HL-60/S4 (cell line): ENCODE measurements around the gene ZMIZ1.

Experiments
- in situ Hi-C: fragments of 300-500 bp; cut with MboI; formaldehyde crosslinking; loops from 2 replicates; pipeline ENCODE4 v1.14.3; 2022; ENCODE audit warnings: low sequenced_read_pairs

Gene ZMIZ1

DNA sequence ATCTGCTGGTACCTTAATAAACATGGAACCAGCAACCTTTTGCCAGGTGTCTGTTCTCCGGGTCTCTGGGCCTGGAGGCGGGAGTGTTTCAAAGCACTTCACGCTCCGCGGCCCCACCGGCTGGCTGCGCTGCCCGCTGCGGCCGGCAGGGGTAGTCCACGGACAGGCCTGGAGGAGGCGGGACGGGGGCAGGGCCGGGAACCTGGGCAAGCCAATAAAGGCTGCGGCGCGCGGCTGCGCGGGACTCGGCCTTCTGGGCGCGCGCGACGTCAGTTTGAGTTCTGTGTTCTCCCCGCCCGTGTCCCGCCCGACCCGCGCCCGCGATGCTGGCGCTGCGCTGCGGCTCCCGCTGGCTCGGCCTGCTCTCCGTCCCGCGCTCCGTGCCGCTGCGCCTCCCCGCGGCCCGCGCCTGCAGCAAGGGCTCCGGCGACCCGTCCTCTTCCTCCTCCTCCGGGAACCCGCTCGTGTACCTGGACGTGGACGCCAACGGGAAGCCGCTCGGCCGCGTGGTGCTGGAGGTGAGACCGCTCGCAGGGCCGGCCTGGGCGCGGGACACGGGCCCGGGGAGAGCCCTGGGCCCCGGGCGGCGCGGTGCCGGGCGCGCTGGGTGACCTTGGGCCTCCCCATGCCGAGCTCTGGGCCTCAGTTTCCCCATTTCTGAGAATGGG, 278.6 kb downstream of the ZMIZ1 start, which contains the start of gene PPIF:
PPIF (plus strand) TSS at position 244 of the 668 bp plus-strand sequence; CDS start at position 324, 80 bp downstream.
- in situ Hi-C loops: no loop called here

DNA sequence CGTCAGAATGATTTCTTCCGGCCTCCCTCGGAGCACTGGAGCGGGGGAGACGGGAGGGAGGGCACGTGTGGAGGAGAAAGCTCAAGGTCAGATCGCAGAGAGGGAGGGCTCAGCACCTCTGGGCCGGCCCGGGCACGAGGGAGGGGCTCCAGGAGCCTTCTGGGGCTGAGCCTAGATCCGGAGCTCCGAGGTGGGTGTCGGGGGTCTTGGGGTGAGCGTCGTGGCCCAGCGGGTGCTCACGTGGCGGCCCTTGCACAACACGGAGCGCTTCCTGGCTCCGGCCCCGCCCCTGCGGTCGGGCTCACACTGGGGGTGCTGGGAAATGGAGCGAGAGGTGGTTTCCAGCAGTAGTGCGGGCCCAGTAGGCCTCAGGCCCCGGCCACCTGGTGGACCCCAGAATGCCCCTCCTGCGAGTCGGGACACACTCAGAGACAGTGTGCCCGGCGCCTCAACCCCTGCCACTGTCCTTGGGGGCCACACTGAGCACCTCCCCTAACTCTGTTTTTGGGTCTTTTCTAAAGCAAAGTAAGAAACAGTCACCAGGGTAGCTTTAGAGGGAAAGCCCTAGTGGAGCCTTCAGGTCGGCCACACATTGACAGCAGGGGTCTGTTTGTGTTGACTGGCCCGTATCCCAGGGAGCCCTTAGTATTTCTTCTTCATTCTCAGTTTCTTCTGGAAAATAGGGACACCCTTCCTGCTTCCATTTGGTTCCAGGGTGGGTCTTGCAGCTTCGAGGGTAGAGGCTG, 279.3 kb downstream of the ZMIZ1 start:
- in situ Hi-C loops: no loop called here

DNA sequence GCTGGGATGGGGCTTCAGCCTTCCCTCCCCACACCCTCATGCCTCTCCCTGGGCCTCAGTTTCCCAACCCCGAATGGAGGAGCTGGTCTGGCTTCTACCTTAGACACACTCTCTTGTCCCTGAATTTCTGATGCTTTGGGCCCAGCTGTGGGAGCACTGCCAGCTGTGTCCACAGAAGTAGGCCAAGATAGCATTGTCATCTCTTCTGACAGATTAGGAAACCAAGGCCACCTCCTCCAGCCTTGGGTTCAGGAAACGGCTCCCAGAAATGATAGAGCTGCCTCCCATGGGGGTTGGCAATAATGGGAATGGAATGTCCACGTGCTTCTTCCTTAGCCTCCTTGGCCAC, 279.8 kb downstream of the ZMIZ1 start:
- in situ Hi-C loops: no loop called here

DNA sequence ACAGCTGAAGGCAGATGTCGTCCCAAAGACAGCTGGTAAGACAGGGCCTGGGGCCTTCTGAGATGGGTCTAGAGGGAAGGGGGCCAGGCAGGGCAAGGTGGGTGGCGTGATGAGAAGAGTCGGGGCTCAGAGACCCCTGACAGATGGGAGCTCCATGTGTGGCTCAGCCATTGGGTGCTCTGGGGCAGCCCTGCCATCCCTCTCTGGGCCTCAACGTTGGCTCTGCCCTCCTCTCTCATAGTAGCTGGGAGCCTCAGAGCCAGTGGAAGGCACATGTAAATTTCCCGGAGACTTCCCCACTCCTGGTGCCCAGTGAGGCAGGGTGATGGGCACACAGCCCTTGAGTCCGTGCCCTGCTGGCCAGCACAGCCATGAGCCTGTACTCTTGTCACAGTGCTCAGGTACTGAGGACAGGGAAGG, 280.3 kb downstream of the ZMIZ1 start:
- in situ Hi-C loops: no loop called here

DNA sequence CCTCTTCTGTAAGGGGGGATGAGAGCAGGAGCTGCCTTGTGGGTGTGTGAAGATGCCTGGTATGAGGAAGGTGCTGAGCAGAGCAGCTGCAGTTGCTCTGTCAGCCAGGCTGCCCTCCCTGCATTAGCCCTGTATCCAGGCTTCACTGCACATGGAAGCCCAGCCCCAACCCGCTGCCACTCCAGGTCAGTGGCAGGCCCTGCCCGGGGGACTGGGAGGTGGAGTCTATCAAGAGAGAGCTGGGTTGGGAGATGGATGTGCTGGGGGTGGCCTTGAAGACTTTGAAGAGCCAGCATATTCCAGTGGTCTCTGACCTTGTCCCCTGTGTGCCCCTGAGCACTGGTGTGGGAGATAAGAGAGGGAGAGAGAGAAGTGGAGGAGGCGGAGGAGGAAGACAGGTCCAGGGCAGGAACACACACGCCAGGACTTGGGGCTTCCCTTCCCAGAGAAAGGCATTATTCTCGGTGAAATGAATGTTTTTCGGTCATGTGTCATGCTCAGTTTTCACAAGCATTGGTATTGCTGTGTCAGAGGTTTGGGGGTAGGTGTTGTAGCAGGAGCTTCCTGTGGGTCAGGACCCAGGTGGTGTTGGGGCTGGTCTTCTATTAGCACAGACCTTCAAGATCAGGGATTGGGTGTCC, 281.1 kb downstream of the ZMIZ1 start:
- in situ Hi-C loops: no loop called here

DNA sequence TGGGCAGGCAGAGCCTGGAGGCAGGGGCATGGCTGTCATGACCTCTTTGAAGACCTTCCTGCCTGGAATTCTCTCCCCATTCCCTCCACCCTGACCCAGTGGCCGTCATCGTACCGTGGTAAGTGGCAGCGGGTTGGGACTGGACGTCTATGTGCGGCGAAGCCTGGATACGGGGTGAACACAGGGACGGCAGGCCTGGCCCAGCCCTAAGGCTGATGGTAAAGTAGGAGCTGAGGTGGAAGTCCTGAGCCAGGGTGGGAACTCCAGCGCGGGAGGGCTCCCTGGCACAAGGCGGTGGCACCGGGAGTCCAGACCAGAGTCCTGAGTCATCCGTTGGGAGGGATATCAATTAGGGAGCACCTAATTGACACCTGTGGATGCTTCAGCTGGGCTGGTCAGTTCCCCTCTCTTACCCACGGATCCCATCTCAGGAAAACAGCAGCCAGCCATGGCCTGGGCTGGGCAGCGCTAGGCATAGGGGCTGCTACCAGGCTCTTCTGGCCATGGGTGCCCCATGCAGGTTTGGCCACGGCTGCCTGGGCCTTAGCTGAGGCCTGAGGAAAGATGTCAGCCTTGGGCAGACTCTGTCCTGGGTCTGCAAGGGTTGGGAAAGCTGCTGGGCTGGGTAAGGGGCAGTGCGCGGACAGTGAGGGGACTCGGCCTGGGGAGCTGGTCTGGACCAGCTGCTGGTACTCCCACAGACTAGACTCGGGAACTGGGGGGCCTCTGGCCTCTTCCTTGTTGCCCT, 281.8 kb downstream of the ZMIZ1 start:
- in situ Hi-C loops: no loop called here

DNA sequence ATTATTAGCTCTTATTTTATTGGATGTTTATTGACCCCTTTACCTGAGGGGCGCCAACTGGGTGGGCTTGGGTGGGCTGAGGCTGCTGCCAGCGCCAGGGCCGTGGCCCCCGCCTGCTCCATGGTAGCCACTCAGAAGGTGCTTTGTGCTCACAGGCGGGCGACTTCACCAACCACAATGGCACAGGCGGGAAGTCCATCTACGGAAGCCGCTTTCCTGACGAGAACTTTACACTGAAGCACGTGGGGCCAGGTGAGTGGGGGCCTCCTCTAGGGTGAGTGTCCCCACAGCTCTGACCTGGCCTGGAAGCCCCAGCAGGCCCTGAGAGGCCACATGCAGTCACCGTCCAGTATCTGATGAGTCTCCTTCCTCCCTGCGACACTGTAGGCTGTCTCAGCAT, 282.6 kb downstream of the ZMIZ1 start:
- in situ Hi-C loops: no loop called here

DNA sequence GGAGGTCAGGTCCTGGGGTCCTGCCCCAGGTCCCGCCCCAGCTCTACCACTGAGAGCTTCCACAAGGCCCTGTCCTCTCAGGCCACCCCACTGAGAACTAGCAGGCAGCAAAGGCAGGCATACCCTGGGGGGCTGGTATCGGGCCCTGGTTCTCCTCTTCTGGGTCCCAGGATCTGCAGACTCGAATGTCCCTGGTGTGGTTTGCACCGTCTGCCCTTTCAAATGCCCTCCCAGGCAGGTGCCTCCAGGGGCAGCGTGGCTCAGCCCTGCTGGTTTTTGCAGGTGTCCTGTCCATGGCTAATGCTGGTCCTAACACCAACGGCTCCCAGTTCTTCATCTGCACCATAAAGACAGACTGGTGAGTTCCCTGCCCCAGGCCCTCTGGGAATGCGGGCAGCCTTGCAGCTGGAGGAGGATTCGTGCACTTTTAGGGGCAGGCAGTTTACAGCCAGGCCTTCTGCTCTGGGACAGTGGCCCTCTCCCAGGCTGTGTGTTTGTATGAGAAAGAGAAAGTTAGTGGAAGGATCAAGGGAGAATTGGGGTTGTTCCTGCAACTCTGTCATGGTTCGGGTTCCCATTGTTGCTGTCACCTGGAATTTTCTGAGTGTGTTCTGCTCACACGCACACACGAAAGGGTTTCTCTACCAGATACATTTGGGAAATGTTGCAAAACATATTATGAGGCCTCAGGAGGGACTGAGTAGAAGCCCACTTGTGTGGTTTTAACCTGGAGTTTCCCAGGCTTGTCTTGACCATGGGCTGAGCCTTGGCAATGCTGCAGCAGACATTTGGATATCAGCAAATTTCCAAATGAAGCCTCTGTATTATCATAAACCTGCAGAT, 283.5 kb downstream of the ZMIZ1 start:
- in situ Hi-C loops: no loop called here

DNA sequence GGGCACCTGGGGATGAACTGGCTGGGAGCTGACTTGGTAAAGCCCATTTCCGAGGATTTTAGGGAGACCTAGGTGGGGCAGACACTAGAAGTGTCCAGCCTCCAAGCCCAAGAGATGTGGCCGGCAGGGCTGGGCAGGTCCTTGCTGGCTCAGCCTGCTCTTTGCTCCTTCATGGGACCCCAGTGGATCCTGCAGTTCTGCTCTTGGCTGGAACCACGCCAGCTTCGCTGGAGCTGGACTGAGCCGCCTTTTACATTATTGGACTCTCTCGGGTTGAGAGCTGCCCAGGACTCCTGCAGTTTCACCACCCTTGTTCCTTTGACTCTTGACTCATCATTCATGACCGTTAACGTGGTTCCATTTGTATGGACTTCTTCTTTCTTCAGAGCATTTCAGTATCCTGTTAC, 284.2 kb downstream of the ZMIZ1 start:
- in situ Hi-C loops: no loop called here

DNA sequence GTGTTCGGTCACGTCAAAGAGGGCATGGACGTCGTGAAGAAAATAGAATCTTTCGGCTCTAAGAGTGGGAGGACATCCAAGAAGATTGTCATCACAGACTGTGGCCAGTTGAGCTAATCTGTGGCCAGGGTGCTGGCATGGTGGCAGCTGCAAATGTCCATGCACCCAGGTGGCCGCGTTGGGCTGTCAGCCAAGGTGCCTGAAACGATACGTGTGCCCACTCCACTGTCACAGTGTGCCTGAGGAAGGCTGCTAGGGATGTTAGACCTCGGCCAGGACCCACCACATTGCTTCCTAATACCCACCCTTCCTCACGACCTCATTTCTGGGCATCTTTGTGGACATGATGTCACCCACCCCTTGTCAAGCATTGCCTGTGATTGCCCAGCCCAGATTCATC, 285.0 kb downstream of the ZMIZ1 start:
- in situ Hi-C loops: no loop called here

DNA sequence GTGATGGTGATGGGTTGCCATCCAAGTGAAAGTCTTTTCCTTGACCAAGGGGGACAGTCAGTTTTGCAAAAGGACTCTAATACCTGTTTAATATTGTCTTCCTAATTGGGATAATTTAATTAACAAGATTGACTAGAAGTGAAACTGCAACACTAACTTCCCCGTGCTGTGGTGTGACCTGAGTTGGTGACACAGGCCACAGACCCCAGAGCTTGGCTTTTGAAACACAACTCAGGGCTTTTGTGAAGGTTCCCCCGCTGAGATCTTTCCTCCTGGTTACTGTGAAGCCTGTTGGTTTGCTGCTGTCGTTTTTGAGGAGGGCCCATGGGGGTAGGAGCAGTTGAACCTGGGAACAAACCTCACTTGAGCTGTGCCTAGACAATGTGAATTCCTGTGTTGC, 285.4 kb downstream of the ZMIZ1 start:
- in situ Hi-C loops: no loop called here

DNA sequence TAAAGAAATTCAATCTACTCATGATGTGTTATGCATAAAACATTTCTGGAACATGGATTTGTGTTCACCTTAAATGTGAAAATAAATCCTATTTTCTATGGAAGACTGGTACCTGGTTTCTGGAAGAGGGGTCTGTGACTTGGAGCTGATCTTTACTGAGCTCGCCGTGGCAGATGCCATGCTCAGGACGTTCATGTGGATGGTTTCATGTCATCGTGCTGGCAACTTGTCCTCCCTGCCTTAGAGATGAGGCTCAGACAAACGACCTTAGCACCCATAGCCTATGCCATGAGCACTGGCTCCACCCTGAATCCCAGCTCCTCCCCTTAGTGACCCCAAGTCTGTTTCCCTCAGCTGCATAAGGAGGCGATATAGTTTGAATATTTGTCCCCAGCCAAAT, 285.8 kb downstream of the ZMIZ1 start:
- in situ Hi-C loops: no loop called here

DNA sequence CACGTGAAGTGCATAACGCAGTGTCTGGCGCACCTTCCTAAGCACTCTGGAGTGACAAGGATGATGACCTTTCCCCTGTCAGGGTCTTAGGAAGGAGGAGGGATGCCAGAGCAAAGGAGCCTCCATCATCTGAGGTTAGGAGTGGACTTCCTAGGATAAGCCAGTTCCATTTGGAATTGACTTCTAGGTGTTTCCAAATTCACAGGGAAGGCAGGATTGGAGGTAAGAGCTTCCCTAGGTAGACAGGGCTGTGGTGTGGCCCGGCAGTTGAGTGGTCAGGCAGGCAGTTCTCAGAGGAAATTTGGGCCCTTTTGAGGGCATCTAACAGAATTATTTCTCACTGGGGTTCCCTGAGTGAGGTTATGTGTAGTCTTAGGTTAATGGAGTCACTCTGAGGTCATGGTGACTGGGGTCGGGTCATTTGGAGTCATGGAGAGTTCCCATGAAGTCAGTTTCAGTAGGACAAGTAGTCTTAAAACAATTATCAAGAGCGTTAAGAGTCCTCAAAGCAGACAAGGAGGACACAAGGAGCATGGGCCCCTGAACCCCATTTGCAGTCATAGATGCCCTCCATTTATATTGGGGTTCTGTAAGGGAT, 286.8 kb downstream of the ZMIZ1 start:
- in situ Hi-C loops: no loop called here

DNA sequence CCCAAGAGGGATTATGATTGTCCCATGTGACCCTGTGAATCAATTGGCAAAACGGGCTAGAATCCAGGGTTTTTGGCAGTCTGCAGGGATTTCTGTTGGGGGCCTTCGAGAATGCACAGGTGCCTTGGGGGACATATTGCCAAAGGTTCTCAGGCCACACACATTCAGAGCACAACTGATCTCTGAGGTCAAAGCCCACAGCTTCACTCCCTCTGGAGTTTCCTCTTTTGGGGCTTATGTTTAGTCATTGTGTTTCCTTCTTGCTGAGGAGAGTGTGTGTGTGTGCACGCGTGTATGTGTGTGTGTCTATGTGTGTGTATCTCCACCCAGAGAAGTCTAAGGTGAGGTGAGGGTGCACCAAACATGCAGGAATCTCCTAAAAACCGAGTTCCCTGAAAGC, 287.3 kb downstream of the ZMIZ1 start:
- in situ Hi-C loops: no loop called here

DNA sequence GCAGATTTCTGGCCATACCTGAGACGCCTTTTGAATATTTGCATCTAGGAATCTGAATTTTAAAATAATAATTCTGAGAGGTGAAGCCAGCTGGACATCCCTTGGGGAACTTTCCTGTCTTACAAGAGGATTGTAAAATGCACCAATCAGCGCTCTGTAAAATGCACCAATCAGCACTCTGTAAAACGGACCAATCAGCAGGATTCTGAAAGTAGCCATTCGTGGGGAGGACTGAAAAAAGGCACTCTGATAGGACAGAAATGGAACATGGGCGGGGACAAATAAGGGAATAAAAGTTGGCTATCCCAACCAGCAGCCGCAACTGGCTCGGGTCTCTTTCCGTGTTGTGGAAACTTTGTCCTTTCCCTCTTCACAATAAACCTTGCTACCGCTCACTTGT, 288.4 kb downstream of the ZMIZ1 start:
- in situ Hi-C loops: no loop called here

DNA sequence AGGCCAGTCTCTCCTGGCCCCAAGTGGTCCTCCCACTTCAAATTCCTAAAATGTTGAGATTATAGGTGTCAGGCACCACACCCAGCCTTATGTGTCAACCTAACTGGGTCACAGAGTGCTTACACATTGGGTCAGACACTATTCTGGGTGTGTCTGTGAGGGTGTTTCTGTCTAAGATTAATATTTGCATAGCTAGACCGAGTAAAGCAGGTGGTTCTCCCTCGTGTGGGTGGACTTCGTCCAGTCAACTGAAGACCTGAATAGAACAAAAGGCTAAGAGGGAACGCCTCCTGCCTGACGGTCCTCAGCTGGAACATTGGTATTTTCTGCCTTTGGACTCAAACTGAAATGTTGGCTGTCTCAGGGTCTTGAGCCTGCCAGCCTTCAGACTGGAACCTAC, 290.0 kb downstream of the ZMIZ1 start:
- in situ Hi-C loops: no loop called here

DNA sequence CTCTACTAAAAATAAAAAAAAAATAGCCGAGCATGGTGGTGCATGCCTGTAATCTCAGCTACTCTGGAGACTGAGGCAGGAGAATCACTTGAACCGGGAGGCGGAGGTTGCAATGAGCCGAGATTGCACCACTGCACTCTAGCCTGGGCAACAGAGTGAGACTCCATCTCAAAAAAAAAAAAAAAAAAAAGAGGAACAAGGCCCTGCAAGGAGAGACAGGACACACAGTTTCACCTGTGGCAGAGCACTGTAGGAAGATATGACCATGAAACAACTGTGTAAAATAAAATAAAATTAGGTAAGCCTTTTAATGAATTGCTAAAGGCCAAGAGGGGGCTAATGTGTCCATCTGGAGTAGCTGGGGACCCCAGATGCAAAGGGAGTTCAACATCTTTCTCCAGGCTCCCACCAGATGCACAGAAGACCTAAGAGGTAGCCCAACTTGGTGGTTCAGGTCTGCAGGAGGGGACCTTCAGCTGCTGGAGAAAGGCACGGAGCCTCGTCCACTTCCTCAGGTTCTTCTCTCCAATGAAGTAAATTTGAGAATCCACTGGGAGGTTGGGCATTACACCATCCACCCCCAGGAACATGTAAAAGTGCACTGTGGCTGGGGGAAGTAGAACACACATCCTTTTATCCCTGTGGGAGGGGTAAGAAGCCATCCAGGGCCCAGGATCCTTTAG, 291.2 kb downstream of the ZMIZ1 start:
- in situ Hi-C loops: no loop called here

DNA sequence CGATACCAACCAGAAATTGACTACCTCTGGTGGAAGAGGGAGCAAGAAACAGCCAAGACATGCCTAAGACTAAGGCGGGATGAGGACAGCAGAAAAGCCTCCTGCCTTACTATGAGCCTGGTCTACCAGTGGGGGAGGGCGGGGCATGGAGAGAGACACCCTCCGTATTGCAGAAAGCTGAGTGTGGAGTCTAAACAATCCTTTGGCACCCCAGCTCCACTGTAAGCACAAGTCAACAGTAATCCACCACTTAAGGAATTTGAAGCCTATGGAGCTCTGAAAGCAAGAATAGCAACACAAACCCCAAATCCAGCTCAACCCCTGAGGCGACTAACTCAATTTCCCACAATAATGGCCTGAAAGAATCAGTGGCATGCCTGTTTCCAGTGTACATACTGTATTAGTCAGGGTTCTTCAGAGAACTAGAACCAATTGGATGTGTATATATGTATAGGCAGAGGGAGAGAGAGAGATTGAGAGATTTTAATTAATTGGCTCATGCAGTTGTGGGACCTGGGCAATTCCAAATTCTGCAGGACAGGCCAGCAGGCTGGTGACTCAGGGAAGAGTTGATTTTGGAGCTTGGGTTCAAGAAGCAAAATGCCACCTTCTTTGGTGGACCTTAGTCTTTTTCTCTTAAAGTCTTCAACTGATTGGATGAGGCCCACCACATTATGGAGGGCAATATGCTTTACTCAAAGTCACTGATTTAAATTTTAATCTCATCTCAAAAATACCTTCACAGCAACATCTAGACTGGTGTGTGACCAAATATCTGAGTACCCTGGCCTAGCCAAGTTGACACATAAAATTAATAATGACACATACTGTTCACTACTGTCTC, 292.0 kb downstream of the ZMIZ1 start:
- in situ Hi-C loops: no loop called here
